OCI-LY3 (cell line): ENCODE measurements around the gene TMEM151A.

Experiments
- H2AFZ ChIP-seq: fragments of 200-600, 300-600 bp; shearing (Covaris generic); 2 replicates; pipeline ENCODE4 v1.6.0; 2014; ENCODE audit warnings: antibody characterized with exemption, low read depth, low read length
- H3K27ac ChIP-seq: fragments of 200-600, 300-600 bp; sonication (generic); 2 replicates; pipeline ENCODE4 v1.5.1; 2014; ENCODE audit warnings: mild to moderate bottlenecking, low read length, moderate library complexity, mixed read lengths
- H3K27me3 ChIP-seq: fragments of 200-600, 300-600 bp; sonication (generic); 2 replicates; pipeline ENCODE4 v1.6.1; 2014; ENCODE audit warnings: low read depth, low read length, mixed read lengths
- H3K36me3 ChIP-seq: fragments of 200-600, 300-600 bp; sonication (generic); replicated peaks from 2 replicates; pipeline ENCODE3; 2014; ENCODE audit warnings: low read depth, low read length, mixed read lengths
- H3K4me1 ChIP-seq: fragments of 300-600, 200-600 bp; sonication (generic); 2 replicates; pipeline ENCODE4 v1.6.1; 2014; ENCODE audit warnings: low read length, mixed read lengths
- H3K4me2 ChIP-seq: fragments of 200-600, 300-600 bp; sonication (generic); 2 replicates; pipeline ENCODE4 v1.6.1; 2014; ENCODE audit warnings: low read length, mixed read lengths
- H3K4me3 ChIP-seq: fragments of 300-600, 200-600 bp; sonication (generic); 2 replicates; pipeline ENCODE4 v1.5.1; 2014; ENCODE audit warnings: antibody characterized with exemption, mild to moderate bottlenecking, low read length, moderate library complexity
- H3K79me2 ChIP-seq: fragments of 300-600, 200-600 bp; shearing (Covaris generic); 2 replicates; pipeline ENCODE4 v1.6.1; 2014; ENCODE audit warnings: mild to moderate bottlenecking, low read length, mixed read lengths
- H3K9ac ChIP-seq: fragments of 300-600, 200-600 bp; shearing (Covaris generic); 2 replicates; pipeline ENCODE4 v1.6.0; 2014; ENCODE audit warnings: mild to moderate bottlenecking, low read length, moderate library complexity
- H3K9me3 ChIP-seq: fragments of 200-600, 300-600 bp; shearing (Covaris generic); 2 replicates; pipeline ENCODE4 v1.6.1; 2014; ENCODE audit warnings: low read length, mixed read lengths; ENCODE audit not compliant: insufficient read depth
- H4K20me1 ChIP-seq: fragments of 200-600, 300-600 bp; sonication (generic); 2 replicates; pipeline ENCODE4 v1.6.1; 2016; ENCODE audit warnings: low read length, mixed read lengths; ENCODE audit not compliant: insufficient read depth
- CTCF ChIP-seq: fragments of 200-600, 300-600 bp; sonication (generic); IDR thresholded peaks from 2 replicates; pipeline ENCODE4 v1.5.1; 2014; ENCODE audit warnings: antibody characterized with exemption, low read length, low read depth
- EZH2phosphoT487 ChIP-seq: fragments of 200-600 bp; shearing (Covaris generic); IDR thresholded peaks from 2 replicates; pipeline ENCODE4 v1.6.1; 2018; ENCODE audit warnings: antibody characterized with exemption, mixed run types, low read depth

TMEM151A gene

GRCh38 chr11:66281776-66282467 lies 9.8 kb upstream of the TMEM151A start:
- Histone ChIP-seq H4K20me1 (peaks cover 3% of the 10 kb centered on the region; the same call in 1 of the 2 replicates), H3K4me1 (peaks cover 37% of the 10 kb centered on the region), H3K4me2 (0 out of 2 replicates have a peak overlapping the region, but pooled peaks have one; percentile 9), H3K27me3 (no peaks in the 10 kb centered on the region), H3K27ac (no peak overlapping the region), H2AFZ (no peak overlapping the region), H3K9ac (no peak overlapping the region), H3K36me3 (peaks cover 15% of the 10 kb centered on the region), H3K9me3 (no peaks in the 10 kb centered on the region), H3K79me2 (no peaks in the 10 kb centered on the region), H3K4me3 (no peak overlapping the region)
- TF ChIP-seq CTCF (no peak), EZH2phosphoT487 (no peak)

- peak overlapping the region; percentile 69 for H3K4me2 ChIP-seq
- TF ChIP-seq CTCF: peak; percentile 93
- no peak for TF ChIP-seq EZH2phosphoT487
- H2AFZ ChIP-seq: no peak overlapping the region
- peaks cover 3% of the 10 kb centered on the region; the same call in 1 of the 2 replicates for H4K20me1 ChIP-seq
- H3K4me1 ChIP-seq: peaks cover 36% of the 10 kb centered on the region
- peak overlapping the region; percentile 46; the same call in 1 of the 2 replicates for H3K4me3 ChIP-seq
- peak overlapping the region; percentile 23; the same call in 1 of the 2 replicates for H3K27ac ChIP-seq
- peaks cover 15% of the 10 kb centered on the region for H3K36me3 ChIP-seq
- H3K9ac ChIP-seq: peak overlapping the region; percentile 33; the same call in 1 of the 2 replicates
- H3K79me2 ChIP-seq: peaks cover 3% of the 10 kb centered on the region
- no peaks in the 10 kb centered on the region for H3K9me3 ChIP-seq
- no peaks in the 10 kb centered on the region for H3K27me3 ChIP-seq
Observed at GRCh38 chr11:66282468-66283455, 8.9 kb upstream of the TMEM151A start.

GRCh38 chr11:66283461-66284105 lies 8.1 kb upstream of the TMEM151A start:
- Histone ChIP-seq H3K27me3 (no peaks in the 10 kb centered on the region), H3K9ac (no peak overlapping the region), H3K36me3 (peaks cover 15% of the 10 kb centered on the region), H2AFZ (no peak overlapping the region), H3K79me2 (peaks cover 11% of the 10 kb centered on the region), H3K4me2 (no peak overlapping the region), H3K4me1 (peaks cover 39% of the 10 kb centered on the region), H4K20me1 (peaks cover 3% of the 10 kb centered on the region; the same call in 1 of the 2 replicates), H3K4me3 (no peak overlapping the region), H3K9me3 (no peaks in the 10 kb centered on the region), H3K27ac (no peak overlapping the region)
- no peak for TF ChIP-seq EZH2phosphoT487
- TF ChIP-seq CTCF: peak; percentile 13; the same call in 1 of the 2 replicates
